GM18520 (cell line): Measurements from ENCODE around the gene CCDC85C.

Experiments used
- ATAC-seq: cut with Tn5 transposase; IDR thresholded peaks from one replicate; pipeline ENCODE4 v1.9.1; 2021; ENCODE audit not compliant: unreplicated experiment

The CCDC85C gene

DNA sequence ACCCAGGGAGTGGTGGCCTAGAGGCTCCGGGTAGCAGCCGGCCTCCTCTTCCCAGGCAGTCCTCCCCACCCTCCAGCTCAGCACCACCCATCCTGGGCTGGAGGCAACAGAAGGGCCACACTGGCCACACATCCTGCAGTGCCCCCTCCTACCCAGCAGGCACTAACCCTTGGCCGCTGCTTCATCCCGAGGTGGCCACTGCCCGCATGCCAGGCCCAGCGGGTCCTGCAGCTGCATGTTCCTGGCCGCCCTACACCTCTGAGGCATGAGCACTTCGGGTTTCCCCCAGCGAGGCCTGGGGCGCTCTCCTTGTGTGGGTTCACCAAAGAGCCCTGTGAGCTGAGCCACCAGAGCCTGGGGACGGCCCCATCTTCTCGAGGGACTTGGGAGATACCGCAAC, 61.4 kb downstream of the CCDC85C start:
- ATAC-seq: no peak

DNA sequence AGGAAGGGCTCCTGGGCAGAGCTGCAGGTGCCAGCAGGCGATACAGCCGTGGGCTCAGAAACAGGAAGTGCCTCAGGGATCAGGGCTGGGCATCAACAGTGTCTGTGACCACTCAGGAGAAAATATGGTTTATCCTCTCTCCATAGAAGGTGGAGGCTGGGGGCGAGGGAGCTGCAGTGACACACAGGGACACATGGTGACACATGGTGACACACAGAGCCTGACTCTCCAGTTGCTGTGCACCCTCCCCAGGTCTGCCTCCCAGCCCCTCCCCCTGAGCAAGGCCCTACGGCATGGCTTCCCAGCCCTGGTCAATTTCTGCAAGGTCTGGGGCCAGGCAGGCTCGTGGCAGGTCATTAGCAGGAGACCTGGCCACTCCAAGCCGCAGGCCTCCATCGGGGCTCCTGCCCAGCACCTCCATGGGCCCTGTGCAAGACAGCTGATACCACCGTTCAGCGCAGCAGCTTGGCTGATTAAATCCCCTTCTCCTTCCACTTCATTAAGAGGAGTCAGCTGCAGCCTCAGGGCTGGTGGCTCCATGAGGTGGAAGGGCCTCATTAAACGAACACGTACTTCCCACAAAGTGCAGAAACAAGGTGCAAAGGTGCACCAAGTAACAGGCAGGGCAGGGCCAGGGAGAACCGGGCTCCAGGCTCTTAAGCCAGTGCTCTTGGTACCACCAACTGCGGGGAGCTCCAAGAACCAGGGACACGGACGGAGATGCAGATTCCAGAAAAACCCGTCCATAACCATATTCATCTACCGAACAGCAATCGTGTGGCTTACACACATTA, 62.1 kb downstream of the CCDC85C start:
- no peak for ATAC-seq

DNA sequence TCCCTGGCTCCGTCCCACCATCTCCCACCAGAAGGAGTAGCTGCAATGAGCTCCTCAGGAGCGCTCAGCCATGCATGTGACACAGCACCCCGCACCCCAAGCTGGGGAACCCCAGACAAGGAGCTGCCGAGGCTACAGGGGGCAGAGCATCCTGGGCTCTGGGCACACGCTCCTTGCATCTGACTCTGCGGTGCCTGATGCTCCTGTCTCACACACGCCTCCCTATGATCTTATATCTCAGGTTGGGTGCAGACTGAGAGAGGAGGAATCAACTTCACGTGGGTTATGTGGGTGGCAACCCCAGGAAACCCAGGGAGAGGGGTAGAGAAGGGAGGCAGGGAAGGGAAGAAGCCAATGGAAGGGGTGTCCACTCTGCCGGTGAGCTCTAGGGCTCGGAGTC, 62.8 kb downstream of the CCDC85C start:
- no peak for ATAC-seq

DNA sequence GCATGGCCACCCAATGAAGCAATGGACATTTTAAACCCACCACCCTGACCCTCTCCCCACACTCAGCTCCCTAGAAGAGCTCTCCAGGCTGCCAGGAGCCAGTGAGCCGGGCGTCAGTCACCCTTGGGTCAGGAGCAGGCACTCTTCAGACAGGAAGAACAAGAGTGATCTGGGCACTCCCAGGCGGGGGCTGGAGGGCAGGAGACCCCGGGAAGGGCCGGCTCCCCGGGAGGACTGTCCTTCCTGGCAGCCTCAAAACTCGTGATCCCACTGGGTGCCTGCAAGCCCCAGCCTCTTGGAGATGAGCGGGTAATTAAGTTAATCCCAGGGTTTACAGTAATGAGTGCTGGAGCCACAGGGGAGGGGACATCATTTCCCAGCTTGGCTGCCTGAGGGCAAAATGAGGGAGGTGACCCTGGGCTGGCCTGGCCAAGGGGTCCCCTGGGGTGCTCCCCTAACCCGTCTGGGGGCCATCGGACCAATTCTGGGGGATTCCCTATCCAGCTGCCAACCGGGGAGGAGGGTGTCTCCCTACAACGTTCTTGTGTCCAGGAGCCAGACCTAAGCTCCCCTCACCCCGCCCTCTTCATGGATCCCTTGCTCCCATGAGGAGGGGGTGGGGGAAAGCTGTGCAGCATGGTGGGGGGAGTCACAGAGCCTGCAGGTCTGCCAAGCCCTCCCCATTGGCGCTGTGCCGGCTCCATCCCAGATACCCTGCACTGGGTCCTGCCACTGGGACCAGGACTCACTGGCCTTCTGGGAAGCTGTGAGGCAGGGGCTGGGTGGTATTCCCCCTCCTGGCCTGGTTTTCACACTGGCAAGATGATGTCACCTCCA, 63.6 kb downstream of the CCDC85C start:
- no peak for ATAC-seq

DNA sequence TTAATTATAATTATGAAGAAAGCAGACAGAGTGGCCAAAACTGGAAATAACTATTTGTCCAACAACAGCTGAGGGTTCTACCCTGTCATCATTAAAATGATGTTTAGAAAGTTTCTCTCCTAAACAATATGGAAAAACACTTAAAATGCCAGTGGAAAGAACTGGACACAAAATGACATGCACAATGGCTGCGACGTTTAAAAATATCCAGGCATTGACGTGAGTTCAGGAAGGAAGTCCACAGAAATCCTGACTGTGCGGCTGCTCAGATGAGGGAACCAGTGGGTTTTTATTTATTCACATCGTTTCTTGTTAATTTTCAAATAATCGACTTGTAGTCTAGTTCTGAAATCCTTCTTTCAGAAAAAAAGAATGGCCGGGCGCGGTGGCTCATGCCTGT, 64.5 kb downstream of the CCDC85C start:
- ATAC-seq: no peak

DNA sequence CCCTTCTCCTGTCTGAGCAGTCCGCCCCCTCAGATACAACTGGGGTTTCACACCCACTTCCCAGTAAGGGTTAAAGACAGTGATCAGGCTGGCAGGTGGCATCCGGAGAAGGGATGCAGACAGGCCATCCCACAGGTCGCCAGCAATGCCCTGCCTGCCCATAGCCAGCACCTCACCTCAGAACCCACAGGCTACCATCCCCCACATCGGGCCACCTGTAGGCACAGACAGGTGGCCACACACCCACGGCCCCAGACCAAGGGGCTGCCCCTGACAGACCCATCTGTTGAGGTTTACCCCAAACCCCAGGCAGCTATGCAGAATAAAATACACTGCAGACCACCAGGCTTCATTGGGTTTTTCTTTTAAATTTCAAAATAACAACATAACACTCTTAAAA, 65.3 kb downstream of the CCDC85C start:
- no peak for ATAC-seq

DNA sequence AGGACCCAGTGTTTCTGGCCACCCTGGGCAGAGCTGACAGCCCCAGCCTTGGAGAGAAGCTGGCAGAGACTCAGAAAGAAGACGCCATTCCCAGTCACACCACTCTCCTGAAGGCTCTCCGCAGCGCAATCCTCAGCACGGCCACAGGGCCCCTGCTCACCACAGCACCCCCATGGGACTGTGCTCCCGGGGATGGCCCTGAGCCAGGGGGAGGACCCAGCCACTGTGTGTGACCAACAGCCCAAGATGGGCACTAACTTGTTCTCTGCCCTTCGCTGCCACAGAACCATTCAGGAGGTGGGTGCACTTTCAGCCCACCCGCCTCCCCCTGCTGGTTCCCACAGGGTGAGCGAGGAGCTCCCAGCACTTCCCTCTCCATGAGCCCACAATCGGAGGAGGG, 65.7 kb downstream of the CCDC85C start:
- ATAC-seq: no peak

DNA sequence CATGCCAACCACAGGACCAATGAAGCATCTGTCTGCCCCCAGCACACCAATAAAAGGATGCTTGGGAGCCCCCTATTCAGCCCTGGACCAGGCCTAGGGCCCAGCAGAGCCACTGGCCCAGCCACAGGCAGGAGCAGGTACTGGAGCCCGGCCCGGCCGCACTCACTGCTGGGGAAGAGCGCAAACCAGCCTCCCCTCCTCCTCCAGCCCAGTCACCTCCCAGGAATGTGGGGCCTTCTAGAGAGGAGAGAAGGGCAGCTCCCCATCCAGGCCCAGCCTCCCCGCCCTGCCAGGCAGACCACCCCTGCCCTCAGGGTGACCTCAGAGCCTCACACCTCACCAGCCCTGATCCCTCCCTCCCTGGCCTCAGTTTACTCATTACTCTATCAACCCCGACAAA, 66.6 kb downstream of the CCDC85C start:
- no peak for ATAC-seq

DNA sequence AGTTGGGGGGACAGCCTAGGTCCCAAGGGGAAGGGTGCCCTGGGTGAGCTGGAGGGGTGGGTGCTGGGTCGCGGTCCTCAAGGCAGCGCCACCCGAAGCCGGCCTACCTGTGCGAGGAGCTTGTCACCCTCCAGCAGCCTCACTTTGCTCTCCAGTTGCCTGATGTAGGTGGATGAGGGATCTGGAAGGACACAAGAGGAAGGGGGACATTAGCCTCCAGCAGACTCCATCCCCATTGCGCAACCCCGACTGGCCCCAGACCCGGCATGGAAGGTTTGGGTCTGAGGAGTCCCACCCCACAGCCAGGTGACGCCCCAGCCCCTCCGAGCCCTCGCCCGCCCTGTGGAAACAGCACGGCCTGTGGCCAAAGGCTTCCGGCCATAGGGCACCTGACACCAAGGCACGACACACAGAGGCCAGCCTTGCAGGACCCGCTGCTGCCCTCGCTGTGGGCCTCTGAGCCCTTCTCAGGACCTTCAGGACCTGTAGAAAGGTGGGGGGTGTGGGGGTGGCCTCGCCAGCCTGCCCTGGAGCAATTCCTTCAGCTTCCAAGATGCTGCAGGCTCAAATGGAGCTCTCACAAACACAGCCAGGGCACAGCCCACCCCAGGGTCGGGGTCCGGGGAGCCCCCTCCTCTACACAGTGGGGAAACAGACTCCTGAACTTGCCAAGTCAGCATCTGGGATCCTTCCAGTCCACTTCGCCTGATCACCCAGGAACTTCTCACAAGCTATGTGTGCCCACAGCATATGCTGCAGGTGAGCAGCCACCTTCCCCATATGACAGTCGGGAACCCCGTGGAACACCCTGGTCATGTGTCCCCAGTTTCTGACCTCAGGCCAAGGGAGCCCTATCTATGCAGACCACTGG, 67.9 kb downstream of the CCDC85C start:
- no peak for ATAC-seq

DNA sequence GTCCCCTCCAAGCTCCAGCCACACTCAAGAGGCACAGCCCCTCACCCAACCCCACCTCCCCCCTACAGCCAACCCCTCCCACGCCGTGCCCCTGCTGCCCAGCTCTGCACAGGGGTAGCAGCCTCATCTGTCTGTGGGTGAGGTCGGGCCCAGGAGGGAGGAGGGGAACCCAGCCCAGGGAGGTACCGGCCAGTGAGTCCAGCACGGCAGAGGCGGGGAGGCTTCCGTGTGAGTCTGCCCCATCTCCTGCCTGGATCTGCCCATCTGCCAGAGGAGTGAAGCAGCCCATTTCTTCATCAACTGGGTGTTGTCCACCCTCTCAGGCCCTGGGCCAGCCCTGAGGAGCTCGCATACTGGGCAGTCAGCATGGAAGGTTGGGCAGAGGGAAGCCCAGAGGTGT, 68.6 kb downstream of the CCDC85C start:
- ATAC-seq: no peak

DNA sequence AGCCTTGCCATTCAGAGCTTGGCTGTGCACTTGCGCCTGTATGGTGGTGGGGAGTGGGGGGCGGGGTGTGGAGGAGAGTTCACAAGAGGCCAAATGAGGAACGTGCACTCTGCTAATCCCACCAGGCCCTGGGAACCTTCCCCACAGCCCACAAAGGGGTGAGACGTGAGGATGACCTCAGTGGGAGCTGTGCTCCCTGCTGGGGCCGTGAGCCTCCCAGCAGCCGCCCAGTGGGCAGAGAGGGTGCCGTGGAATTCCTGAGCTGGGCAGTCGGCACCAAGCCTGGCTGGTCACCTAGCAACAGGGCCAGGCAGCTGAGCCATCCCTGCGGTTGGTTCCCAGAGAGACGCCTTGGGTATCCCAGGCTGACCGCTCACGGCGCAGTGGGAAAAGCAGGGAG, 69.1 kb downstream of the CCDC85C start:
- ATAC-seq: no peak

DNA sequence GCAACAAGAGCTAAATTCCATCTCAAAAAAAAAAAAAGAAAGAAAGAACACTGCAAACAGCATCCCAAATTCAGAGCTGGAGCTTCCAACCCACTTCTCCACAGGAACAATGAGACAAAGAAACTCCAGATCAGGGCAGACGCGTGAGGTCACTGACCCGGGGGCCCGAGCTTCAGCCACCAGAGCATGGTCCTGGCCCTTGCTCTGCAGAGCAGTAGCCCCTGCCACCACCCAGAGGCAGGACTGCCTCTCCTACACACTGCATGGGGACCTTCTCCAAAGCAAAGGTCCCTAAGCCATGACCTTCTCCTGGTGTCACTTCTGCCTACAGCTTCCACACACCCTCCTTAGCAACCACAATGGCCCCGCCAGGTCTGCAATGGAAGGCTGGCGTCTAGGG, 69.7 kb downstream of the CCDC85C start:
- ATAC-seq: no peak

DNA sequence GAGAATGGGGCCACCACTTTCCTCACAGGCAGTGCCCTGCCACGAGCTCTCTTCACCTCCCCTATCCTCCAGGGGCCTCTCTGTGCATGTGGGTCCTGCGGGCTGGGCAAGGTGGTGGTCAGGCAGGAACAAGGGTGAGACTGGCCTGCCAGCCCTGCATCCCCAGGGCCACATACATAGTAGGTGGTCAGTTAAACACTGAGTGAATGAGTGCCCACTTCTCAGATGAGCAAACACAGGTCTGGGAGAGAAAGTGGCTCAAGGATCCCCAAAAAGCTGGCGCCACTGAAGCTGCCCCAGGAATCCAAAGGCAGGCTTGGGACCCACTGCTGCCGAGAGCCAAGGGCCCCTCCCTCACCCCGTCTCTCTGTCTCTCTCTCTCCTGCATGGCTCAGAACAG, 71.7 kb downstream of the CCDC85C start:
- no peak for ATAC-seq

DNA sequence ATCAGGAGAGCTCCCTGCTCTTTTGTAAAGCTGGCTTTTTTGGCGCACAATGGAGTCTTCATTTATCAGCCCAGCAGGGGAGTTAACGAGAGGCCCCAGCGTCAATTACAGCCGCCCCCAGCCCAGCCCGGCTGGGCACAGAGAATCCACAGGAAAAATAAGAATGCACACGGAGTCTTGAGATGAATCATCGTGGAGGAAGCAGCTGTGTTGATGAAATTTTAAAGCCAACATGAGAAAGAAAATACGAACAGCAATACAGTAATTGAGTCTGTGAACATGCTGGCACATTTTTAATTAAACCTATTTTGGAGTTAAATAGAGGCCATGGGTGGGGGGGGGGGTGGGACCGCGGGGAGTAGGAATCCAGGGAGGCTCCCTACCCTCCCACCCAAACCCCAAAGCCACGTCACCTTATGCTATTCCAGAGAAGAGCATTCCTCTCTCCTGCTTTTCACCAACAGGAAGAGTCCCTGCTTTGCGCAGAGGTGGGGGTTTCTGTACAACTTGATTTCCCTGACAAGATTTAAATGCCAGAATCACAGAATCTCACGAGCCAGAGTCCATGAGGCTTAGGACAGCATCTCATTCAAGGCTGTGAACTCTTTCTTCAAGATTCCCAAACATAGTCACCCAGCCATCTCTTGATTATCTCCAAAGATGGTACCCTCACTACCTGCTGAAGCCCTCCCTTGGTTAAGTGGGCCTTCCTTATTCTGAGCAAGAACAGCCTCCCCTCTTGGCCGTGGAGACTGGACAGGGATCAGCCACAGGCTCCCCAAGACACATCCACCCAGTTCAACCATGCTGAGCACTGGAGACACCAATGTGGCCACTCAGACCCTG, 72.5 kb downstream of the CCDC85C start:
- ATAC-seq: no peak

DNA sequence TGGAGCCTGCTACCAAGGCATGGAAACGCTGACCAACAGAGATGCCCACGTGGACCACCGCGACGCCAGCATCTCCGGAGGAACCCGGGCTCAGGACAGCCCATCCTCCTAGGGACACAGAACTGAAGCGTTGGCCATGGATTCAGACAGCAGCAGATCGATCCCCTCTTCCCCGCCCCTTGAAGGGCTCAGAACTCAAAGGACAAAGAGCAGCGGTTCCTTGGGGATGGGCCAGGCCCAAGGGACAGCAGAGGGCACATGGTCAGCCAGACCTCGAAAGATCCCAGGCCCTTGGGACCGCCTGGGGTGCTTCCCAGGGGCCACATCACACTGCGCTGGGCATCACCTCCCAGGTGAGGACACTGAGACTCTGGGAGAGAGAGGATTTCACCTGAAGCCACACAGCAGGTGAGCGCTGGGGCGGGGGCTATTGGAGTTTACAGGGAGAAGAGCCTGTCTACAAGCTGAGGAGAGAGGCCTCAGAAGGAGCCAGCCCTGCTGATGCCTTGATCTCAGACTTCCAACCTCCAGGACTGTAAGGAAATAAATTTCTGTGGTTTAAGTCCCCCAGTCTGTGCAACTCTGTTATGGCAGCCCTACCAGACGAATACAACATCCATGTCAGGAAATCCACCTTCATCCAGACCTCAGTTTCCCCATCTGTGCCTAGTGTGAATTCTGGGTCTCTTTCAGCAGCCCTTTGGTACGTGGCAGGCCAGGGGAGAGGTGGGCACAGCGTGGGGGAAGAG, 73.4 kb downstream of the CCDC85C start:
- ATAC-seq: no peak

DNA sequence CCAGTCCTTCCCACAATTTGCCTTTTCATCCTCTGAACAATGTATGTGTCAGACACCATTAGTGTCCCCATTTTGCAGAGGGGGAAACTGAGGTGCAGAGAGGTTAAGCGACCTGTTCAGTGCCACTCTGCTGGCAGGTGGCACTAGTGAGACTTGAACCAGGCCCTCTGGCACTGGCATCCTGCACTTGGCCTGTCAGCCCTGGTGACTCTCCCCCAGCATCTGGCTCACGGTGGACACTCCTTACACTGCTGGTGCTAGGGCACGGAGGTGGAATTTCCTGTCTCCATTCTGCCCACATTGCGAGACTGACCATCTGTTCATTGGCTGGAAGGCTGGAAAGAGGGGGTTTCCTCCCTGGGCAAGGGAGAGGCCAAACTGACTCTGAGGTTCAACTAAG, 74.1 kb downstream of the CCDC85C start:
- no peak for ATAC-seq

DNA sequence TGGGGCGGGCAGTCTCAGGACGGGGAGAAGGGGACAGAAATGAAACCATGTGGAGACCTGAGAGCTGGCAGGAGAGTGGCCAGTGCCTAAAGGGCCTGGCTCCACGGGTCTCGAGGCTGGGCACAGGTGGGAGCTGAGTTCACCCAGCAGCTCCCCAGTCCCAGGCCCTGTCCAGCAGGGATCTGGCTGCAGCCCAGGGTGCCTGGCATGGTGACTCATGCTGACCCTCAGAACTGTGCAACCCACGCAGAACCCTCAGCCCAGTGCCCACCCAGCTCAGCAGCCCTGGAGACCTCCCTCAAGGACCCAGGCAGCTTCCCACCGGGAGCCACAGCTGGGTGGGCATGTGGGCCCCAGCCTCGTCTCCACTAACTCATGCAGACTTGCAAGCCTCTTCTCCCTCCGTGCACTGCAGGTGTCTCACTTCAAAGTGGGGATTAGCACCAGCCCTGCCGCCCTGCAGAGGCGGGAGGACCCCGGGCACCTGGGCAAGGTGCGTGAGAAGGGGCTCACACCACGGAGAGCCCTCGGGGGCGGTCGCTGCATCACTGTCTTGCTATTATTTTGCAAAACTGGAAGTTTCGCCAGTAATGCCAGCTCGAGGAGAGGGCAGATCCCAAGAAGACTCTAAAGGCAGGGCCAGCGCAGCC, 76.5 kb downstream of the CCDC85C start:
- ATAC-seq: no peak

DNA sequence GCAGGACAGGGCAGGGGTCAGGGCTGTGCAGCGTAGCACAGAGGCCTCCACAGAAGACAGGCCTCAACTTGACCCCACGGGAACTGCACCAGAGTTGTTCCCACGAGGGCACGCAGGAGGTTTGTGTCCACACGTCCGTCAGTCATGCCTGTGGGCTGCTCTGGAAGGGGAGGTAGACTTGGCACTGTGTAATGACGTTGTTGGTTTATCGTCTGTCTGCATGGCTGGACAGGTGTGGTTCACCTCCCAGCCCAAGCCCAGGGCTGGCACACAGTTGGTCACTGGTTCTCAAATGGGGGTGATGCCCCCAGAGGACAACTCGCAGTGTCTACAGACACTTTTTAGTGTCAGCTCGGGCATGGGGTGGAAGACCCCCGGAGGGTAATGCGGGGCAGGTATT, 77.0 kb downstream of the CCDC85C start:
- no peak for ATAC-seq

DNA sequence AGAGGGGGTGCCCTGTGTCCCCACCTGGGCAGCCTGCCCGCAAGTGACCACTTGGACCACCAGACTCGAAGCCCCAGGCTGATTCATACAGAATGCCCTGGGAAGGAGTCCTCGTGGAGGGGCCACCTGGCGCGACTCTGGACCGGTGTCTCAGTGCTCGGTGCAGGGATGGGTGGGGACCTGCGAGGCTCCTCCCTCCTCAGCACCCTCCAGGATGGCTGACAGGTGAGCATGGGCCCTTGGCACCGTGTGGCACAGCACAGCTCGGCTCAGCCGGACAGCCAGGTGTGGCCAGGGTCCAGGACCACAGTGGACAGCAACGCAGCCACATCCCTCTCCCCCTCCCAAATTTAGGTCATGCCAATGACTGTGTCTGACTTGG, 78.3 kb downstream of the CCDC85C start:
- no peak for ATAC-seq
